HG03432 (cell line): ENCODE data around the gene SLC25A5.
"Not testable (repeated sequence)": the region's sequence is repeated elsewhere in the genome, so short reads cannot be mapped to it uniquely, and the experiment has no call there.

Experiments used
- ATAC-seq: cut with Tn5 transposase; IDR thresholded peaks from one replicate; pipeline ENCODE4 v1.9.1; 2021; ENCODE audit warnings: mild to moderate bottlenecking, moderate library complexity; ENCODE audit not compliant: unreplicated experiment

Gene SLC25A5

GRCh38 chrX:119502727-119503483, 34.7 kb downstream of the SLC25A5 start:
- ATAC-seq, result no peak

- ATAC-seq, result no peak
These were observed 35.2 kb downstream of the SLC25A5 start for GRCh38 chrX:119503484-119503861.

GRCh38 chrX:119505145-119505544, 36.9 kb downstream of the SLC25A5 start:
- ATAC-seq, result not testable (repeated sequence)

- no peak for ATAC-seq
These were observed 37.7 kb downstream of the SLC25A5 start for GRCh38 chrX:119505945-119506344.

GRCh38 chrX:119507206-119507605, 39.0 kb downstream of the SLC25A5 start:
- ATAC-seq, result no peak

GRCh38 chrX:119512146-119512800, 44.0 kb downstream of the SLC25A5 start:
- ATAC-seq, result peak; percentile 56

GRCh38 chrX:119516157-119516702, 48.0 kb downstream of the SLC25A5 start:
- ATAC-seq, result peak; percentile 79

- no peak for ATAC-seq
These were observed 50.1 kb downstream of the SLC25A5 start for GRCh38 chrX:119518371-119518770.
